T-helper 2 cell (primary cell): ENCODE measurements around the gene PROKR2.

Source experiments
- DNase-seq, 5 experiments: peaks; one replicate each; pipeline versions ENCODE4 v3.0.0 to v3.0.0-alpha.2; 2012 to 2022
- total RNA-seq, 2 donors: gene quantifications; one replicate each; lab custom pipeline; 2026; lab: John Stamatoyannopoulos, UW

Gene PROKR2
- 0 reads per million in 2 donors for total RNA-seq

DNA sequence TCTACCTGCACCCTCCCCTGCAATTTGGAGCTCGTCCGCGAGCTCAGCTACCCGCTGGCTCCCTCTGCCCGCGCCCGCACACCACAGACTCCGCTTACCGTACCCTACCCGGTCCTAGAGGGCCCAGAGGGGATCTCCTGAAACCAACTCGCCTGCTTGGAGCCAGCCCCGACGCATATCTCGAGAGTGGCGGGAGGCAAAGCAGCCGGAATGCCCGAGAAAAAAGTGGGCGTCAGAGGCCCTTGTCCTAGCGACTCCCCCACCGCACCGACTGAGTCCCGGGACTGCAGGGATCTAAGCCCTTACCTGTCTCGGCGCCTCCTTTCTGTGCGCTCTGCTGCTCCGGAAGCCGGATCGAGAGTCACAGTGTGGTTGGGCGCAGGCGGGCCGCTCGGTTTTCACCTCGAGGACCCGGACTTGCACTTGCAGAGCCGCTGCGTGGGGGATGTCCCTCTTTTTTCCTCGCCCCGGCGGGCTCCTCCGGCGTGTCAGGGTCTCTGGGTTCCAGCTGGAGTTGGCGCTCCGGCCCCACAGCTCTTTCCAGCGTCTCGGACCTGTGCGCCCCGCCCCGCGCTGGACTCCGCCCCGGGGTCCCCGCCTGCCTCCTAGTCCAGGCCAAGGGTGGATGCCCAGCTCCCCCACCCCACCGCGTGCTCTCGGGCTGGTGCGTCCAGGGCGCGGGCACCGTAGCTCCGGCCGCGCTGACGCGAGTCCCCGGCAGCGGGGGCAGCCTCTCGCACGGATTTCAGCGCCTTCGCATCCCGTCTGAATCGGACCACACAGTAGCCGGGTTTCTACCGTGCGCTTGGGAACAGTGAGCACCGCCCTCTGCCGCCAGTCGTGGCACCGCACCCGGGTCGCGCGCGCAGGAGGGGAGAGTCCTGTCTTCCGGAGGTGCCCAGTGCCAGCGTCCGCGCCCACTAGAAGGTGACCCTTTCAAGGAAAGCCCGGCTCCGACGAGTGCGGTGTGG, at the start of gene PROKR2:
Gene PROKR2, minus strand, starts transcription at position 767 of the 971 bp plus-strand sequence. CDS start 2,585 bp downstream, outside the sequence.
- DNase-seq = no peak

DNA sequence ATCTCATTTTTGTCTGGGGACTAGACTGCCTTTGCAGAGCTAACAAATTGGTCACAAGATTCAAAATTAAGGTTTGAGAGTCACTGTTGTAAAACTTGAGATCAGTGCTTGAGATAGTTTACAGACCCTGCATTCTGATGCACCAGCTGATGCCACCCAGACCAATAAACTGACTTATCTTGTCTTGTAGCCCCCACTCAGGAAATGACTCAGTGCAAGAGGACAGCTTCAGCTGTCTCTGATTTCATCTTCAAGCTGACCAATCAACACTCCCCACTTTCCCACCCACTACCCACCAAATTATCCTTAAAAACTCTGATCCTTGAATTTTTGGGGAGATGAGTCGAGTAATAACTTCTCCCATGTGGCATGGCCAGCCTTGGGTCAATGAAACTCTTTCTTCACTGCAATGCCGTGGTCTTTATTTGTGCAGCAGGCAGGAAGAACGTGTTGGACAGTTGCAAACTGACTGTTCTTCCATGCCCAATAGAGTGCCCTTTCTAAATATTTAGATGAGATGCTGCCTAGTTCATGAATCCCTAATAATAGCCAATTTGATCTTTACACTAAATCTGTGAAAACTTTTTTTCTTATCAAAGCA, 48.3 kb upstream of the PROKR2 start:
- DNase-seq = no peak

DNA sequence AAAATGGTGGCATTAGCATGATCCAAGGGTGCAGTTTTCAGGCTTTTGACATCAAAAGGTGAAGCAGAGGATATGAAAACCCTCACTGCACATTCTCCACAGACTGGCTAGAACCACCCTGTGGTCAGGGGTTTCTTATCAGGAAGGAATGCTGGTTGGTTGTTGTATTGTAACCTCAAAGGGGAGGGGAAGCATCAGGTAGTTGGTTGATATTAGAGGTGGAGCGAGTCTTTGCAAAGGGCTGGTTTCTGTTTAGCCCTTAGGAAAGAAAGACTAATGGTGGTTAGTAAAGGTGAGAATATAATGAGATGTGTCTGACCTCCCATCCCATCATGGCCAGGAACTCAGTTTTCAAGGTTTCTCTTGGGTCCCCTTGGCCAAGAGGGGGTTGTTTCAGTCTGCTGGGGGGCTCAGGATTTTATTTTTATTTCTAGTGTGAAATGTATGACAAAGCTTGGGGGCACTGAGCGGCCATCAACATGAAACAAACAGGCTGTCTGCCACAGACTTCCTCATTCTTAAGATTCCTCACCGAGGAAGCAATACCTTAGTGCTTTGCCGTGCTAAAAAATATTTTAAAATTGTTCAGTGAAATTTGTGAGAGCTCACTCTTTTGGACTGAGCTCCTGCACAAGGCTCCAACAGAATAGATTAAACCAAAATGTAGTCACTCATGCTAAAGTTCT, 47.5 kb upstream of the PROKR2 start:
- DNase-seq = no peak

DNA sequence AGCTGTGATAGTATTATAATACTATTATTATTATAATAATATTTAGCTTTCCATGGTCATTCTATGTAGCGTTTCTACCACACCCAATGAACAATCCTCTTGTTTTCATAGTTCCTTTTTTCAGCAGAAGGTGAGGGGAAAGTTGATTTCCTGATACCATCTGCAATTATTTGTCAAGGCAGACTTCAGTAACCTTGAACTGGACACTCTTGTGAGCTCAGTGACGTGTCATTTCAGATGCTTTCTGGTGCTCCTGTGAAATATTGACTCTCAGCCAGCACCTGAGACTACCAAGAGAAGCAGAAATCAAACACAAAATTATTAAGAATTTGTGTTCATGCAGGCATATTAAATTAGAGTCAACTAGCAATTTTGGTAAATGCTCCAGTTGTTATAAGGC, 46.0 kb upstream of the PROKR2 start:
- DNase-seq = no peak

DNA sequence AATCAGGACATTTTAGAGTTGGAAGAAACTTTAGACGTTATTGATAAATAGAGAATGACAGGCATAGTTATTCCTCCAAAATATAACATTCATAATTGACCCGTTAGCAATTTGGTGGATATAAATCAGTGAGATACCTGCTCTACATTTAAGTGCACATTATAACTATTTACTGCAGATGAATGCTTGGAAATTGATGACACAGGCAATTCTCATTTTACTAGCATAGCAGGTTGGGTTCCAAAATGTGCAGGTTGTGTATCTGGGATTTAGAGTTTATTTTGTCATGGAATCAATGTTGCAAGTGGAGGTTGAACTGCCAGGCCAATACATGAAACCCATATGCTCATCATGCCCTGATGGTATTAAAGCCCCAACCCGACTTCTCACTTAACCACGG, 44.4 kb upstream of the PROKR2 start:
- no peak for DNase-seq

DNA sequence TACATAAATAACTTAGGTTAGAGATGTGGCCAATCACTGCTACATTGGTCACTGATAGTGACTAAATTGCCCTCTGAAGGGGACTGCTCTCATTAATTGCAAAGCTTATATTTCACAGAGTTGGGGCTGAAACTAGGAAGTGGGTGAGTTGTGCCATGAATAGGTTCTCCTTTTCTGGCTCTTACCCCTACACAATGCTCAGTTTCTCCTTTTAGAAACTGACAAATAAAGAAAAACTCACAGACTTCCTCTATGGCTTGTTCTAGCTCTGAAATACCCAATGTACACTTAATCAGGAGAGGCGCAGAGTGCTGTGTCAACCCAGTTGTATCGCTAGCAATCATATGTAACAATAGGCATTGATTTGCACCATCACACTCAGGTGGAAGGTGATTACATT, 41.2 kb upstream of the PROKR2 start:
- DNase-seq = no peak

DNA sequence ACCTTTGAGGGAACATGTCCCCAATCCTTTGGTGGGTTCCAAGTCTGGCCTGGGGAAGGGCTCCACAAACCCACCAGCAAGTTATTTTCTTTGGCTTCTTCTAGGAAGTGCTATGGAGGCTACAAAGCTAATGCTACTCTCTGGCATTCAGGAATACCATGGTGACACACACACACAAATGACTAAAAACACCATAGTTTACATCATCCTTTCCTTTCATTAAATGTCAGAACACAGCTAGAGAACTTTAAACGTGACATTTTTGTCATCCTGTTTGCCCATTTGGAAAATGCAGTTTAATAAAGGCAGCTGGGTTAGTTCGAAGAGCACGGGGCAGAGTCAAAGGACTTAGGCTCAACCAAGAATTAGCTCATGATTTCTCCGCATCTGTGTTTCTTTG, 40.2 kb upstream of the PROKR2 start:
- DNase-seq = no peak

DNA sequence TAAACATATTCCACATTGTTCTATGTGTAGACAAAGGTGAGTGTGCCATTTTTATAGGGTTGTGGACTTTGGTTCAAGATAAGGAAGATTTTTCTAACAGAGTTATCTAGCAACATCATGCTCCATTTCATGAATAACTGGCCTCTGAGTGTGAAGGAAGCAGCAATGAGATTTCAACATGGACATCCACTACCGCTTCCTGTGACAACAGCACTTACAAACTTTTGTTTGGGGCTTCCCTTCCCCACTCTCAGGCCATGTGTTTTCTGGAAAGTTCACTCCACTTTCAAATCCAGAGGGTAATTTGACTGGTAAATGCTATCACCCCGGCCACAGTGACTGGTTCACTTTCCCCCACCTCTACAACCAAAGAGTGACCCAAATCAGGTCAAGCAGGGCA, 38.1 kb upstream of the PROKR2 start:
- no peak for DNase-seq

DNA sequence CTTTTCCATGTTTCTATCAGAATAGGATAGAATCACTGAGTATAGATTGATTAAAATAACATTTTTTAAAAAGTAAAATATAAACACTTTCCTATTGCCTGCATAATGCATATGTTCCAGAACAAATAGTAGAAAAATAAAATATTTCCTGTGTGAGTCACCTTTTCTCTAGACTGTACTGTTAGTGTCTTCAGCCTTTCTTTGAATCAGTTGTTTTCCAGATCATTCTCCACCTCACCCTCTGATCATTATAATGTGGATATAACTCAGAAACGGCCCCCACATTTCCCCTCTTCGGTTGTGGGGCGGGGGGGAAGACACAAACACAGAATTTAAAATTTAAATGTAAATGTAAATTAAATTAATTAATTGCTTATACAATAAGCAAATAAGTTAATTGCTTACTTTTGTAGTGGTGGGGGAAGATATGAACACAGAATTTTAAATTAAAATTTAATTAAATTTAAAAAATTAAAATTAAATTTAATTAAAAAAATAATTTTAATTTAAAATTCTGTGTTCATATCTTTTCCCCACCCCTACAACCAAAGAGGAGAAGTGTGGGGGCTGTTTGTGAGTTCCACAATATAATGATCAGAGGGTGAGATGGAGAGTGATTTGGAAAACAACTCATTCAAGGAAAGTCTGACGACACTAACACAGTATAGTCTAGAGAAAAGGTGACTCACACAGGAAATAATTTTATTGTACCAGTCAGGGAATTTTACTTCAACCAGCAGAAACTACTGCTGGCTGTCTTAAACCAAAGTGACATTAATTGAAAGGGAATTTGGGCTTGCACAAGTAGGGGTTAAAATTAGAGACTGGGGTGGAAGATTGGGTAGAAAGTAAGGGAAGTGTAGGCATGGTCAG, 37.1 kb upstream of the PROKR2 start:
- no peak for DNase-seq

DNA sequence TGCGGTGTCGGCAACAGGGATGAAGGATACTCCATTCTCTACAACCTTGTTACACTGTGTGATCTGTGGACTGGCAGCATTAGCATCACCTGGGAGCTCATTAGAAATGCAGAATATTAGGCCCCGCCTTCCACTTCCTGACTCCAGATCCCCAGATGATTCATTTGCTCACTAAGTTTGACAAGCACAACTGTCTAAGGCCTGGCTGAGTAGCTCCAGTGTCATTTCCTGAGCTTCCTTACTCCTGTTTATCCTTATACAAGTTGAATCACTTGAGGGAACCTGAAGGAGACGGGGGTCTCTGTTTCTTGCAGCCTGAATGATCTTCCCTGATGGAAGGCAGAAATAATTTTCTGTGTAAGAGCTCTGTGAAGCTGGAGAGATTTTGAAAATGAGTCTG, 32.7 kb upstream of the PROKR2 start:
- no peak for DNase-seq

DNA sequence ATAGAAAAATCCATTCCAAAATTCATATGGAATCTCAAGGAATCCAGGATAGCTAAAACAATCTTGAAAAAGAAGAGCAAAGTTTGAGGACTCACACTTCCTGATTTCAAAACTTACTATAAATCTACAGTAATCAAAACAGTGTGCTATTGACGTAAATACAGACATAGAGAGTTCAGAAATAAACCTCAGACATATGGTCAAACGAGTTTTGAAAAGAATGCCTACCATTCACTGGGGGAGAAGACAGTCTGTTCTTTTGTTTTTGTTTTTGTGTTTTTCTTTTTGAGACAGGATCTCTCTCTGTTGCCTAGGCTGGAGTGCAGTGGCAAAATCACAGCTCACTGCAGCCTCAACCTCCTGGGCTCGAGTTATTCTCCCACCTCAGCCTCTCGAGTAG, 25.3 kb upstream of the PROKR2 start:
- DNase-seq = no peak

DNA sequence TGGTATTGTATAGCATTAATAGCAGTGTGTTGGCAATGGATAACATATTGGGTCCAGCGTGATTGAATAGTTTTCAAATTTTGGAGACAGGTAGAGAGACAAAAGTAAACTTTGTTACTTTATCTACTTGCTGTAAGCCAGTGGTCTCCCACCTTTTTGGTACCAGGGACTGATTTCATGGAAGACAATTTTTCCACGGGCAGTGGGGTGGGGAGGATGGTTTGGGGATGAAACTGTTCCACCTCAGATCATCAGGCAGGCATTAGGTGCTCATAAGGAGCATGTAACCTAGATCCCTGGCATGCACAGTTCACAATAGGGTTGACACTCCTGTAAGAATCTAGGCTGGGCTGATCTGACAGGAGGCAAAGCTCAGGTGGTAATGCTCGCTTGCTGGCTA, 14.6 kb upstream of the PROKR2 start:
- DNase-seq = no peak

DNA sequence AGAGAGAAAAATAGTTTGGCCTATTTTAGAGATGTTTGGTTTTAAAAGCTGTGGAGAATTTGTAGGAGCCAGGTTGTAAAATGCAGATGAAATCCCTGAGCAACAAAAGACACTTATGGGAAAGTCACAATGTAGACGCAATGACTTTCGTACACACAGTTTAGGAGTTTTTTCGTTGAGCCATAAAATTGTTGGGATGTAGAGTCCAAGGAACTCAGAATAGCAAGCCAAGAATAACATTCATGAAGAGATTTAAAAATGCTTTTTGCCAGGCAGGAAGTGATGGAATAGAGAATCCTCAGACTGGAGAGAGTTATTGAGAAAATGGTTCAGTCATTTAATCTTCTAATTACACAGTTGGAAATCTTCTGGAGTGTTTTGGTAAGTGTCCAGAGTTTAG, 11.5 kb upstream of the PROKR2 start:
- no peak for DNase-seq

DNA sequence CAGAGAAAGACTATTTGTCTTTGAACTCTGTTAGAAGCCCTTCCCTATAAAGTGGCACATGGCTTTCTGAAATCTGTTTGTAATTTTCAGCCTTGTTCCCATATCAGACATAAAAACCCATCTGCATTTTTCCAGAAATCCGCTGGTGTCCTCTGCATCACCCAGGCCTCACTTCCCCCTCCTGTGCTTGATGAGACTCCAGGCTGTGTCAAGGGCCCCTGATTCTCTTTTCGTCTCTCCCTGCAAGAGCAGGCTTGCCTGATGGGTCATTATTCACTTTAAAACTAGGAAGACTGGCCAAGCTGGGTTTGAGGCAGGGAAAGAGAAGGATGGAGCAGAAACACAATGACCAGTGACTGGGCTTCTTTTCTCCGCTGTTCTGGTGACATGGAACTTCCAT, 10.6 kb upstream of the PROKR2 start:
- no peak for DNase-seq

DNA sequence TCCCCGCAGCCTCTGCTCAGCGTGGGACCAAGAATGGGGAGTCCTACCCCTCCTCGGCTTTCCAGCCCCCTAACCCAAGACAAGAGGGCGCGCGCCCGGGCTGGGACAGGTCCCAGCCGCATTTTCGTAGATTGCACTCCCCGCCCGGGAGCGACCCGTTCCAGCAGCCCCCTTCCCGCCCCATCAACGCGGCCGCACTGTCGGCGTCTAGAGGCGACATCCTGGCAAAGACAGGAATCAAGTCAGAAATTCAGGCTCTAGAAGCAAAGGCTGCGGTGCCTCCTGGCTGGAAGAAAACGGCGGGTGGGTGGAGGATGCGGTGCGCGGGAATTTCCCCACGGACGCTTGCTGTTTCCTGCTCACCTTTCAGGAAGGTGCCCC, 957 bp downstream of the PROKR2 start:
- DNase-seq = no peak

DNA sequence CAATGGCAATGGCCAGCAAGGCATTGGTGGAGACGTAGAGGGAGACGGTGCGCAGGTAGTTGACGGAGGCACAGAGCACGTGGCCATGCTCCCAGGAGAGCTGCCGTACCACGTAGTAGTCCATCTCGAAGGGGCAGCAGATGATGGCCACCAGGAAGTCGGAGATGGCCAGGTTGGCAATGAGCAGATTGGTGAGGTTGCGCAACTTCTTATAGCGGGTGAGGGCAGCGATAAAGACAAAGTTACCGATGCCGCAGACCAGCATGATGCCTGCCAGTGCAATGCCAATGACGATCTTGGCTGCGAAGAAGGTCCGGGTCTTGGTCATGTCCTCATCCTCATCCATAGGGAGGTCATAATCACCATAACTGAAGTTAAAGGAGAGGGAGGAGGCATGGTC, 2.8 kb downstream of the PROKR2 start:
- DNase-seq = no peak

DNA sequence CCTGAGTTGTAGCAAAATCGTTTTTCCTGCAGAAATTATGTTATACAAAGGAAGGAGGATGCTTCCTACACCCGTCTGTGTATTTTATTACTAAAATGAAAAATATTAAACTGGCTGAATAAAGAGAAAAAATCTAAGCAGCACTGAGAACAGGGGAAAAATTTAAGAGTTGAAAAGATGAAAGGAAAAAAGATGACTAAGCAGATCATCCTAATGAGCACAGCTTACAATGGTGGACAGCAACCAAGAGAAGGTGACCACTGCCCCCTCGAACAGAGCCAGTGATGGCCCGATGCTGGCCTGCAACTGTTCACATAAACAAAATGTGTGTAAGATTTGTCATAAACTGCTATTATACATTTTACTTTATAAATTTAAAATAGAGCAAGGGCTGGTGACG, 4.2 kb downstream of the PROKR2 start:
- DNase-seq = no peak

DNA sequence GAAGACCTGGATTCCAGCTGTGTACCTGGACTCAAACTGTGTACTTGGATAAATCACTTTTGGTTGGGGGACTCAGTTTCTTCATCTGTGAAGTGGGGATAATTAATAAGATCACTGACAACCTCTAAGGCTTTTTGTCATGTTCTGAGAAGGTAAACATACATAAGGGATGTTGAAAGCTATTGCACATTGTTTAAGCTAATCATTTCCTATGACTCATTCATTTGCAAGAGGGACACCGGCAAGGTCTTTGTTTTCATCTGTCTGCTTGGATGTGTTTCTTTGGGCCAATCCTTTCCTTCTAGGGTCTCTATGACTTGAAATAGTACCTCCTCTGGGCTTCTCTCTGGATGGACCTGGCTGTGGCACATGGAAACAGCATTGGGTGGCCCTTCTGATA, 6.8 kb downstream of the PROKR2 start:
- no peak for DNase-seq

DNA sequence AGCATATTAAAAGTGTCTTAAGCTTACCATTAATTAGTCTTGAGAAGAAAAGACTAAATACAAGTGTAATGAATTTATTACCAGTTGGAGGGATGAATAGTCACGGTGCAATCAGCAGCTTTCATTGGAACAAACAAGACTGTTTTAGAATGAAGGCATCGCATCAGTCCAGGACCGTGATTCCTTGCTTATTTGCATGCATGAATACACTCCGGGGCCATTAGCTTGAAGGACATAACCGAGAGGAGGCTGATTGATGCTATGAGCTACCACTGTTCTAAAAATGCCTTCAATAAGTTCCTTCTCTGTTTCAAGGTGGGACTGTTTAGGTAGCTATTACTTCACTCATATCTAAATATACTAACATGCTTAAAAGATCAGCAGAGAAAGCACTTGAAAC, 17.9 kb downstream of the PROKR2 start:
- no peak for DNase-seq

DNA sequence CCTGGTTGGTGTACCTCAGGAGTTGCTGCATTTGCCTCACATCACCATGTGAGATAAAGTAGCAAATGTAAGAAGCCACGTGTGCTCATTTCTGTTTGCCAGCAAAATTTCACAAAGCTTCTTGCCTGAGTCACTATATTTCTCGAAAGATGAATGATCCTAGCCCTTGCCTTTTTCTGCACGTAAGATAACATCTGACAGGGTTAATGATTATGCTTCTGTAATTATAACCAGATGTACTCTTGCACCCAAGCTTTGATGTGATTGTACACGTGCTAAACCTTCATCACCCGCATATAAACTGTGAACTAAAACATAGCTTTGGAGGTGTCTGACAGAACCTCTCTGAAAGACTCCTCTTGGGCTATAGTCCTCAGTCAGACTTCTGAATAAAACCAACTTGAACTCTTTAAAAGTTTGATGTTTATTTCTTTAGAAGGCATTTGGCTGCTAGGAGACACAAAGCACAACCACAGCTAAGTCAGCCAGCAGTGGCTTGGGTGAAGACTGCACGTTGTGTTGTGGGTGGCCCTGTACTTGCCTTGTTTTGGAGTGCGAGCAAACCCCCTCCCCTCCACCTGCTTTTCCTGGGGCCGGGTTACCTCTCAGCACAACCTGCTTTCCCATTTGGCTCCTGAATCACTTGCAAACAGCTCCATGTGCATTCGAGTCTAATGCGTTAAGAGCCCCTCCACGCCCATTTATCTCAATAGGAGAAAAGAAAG, 19.3 kb downstream of the PROKR2 start:
- no peak for DNase-seq

DNA sequence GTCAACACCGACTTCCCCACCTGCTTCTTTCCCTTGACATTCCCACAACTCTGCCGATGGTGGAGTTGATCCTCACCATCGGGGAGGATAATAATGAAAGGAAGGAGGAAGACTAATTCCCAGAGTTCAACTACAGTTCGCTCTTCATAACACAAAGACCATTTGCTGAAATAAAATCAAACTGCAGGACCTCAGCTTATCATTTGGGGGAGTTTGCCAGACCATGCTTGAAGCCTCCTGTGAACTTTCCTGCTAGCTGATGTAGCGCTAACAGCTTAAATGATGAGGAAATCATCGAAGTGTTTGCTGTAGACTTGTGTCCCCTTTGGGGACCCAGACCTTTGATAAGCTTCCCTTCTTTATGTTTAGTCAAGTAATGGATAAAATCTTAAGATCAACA, 26.2 kb downstream of the PROKR2 start:
- no peak for DNase-seq

DNA sequence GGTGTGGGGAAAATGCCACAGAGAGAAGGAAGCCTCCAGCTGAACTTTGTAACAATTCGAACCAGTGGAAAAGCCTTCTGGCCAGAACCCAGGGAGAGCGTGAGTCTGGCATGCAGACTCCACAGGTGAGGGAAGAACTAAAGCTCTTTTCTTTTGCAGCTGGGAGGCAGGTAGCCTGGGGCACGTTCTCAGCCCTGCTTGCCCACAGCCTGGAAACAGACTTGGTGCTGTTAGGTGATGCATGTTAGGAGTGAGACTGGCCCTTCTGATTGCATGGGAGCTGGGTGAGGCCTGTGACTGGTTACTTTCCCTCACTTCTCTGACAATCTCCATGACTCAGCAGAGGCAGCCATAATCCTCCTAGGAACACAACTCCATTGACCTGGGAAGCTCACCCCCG, 34.2 kb downstream of the PROKR2 start:
- DNase-seq = no peak
